Measurements from ENCODE around the gene SLC47A2.

DNA sequence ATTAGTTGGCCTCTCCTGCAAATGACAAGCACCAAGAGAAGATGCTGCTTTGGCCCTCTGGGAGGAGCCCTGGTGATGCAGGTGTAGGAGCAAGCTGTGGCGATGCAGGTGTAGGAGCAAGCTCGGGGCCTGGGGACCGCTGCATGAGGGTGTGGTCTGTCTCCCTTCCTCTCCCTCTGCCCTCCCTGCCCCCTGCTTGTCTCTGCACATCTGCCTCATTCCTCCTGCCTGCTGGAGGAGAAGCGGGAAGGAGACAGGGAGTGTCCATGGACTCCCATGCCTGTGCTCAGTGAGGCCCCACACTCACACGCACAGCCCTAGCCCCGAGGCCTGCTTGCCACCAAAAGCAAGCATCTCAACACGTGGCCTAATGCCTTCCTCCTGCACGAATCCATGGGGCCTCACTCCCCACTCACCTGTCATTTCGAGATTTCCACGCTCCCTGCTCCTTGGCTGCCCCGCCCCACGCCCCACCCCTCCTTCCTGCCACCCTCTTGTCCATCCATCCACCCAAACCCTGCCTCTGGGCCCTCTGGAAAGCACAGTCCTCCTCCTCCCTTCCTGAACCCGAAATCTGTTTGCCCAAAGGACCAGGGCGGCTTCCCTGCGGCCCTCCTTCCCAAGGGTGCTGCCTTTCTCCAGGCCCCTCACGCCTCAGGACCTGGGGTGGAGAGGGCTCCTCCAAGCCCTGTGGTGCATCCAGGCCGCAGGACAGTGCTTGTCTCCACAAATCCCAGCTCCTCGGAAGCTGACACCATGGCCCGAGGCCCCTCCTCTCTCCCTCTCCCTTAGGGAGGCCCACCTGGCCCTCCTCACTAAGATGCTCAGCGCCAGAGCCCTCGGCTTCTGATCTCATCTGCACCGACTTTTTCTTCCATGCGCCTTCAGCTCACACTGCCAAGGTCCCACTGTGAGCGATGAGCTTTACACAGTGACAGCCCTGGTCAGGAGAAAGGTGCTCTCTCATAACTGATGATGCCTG lies 43.5 kb upstream of the SLC47A2 start:
- TF ChIP-seq POLR2AphosphoS5 (IDR thresholded peaks at IDR 0.05; ENCODE audit: low read depth) (no peak), EZH2 (IDR thresholded peaks at IDR 0.05; ENCODE audit: low read depth, unreplicated experiment) (no peak), STAT1 (IDR thresholded peaks at IDR 0.05; ENCODE audit: unreplicated experiment) (no peak)
- TF ChIP-seq, protein P1, sequence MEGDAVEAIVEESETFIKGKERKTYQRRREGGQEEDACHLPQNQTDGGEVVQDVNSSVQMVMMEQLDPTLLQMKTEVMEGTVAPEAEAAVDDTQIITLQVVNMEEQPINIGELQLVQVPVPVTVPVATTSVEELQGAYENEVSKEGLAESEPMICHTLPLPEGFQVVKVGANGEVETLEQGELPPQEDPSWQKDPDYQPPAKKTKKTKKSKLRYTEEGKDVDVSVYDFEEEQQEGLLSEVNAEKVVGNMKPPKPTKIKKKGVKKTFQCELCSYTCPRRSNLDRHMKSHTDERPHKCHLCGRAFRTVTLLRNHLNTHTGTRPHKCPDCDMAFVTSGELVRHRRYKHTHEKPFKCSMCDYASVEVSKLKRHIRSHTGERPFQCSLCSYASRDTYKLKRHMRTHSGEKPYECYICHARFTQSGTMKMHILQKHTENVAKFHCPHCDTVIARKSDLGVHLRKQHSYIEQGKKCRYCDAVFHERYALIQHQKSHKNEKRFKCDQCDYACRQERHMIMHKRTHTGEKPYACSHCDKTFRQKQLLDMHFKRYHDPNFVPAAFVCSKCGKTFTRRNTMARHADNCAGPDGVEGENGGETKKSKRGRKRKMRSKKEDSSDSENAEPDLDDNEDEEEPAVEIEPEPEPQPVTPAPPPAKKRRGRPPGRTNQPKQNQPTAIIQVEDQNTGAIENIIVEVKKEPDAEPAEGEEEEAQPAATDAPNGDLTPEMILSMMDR (conservative IDR thresholded peaks at IDR 0.05; ENCODE audit: low read depth in 2 of 2) = peak in 1 of 2 experiments; percentile 14; a peak in 1 of 4 replicates
- TF ChIP-seq, protein P2, sequence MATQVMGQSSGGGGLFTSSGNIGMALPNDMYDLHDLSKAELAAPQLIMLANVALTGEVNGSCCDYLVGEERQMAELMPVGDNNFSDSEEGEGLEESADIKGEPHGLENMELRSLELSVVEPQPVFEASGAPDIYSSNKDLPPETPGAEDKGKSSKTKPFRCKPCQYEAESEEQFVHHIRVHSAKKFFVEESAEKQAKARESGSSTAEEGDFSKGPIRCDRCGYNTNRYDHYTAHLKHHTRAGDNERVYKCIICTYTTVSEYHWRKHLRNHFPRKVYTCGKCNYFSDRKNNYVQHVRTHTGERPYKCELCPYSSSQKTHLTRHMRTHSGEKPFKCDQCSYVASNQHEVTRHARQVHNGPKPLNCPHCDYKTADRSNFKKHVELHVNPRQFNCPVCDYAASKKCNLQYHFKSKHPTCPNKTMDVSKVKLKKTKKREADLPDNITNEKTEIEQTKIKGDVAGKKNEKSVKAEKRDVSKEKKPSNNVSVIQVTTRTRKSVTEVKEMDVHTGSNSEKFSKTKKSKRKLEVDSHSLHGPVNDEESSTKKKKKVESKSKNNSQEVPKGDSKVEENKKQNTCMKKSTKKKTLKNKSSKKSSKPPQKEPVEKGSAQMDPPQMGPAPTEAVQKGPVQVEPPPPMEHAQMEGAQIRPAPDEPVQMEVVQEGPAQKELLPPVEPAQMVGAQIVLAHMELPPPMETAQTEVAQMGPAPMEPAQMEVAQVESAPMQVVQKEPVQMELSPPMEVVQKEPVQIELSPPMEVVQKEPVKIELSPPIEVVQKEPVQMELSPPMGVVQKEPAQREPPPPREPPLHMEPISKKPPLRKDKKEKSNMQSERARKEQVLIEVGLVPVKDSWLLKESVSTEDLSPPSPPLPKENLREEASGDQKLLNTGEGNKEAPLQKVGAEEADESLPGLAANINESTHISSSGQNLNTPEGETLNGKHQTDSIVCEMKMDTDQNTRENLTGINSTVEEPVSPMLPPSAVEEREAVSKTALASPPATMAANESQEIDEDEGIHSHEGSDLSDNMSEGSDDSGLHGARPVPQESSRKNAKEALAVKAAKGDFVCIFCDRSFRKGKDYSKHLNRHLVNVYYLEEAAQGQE (IDR thresholded peaks at IDR 0.05; ENCODE audit: unreplicated experiment) = no peak
